Measurements from ENCODE around the gene GSE1.

GSE1 gene

GRCh38 chr16:85573045-85573695 is 40.0 kb upstream of the GSE1 start:
- no peak for DNase-seq
- in situ Hi-C loops (cut with HindIII; ENCODE audit: low pct_ligation_motif_present, low pct_unique_long_range_greater_than_20kb, low sequenced_read_pairs), result no loop called here

- DNase-seq, result no peak
- in situ Hi-C loops (cut with HindIII; ENCODE audit: low pct_ligation_motif_present, low pct_unique_long_range_greater_than_20kb, low sequenced_read_pairs), result no loop called here
These were observed 39.2 kb upstream of the GSE1 start for GRCh38 chr16:85573696-85574641.

GRCh38 chr16:85574672-85575475 is 38.2 kb upstream of the GSE1 start:
- DNase-seq, result no peak
- in situ Hi-C loops (cut with HindIII; ENCODE audit: low pct_ligation_motif_present, low pct_unique_long_range_greater_than_20kb, low sequenced_read_pairs), result no loop called here

DNA sequence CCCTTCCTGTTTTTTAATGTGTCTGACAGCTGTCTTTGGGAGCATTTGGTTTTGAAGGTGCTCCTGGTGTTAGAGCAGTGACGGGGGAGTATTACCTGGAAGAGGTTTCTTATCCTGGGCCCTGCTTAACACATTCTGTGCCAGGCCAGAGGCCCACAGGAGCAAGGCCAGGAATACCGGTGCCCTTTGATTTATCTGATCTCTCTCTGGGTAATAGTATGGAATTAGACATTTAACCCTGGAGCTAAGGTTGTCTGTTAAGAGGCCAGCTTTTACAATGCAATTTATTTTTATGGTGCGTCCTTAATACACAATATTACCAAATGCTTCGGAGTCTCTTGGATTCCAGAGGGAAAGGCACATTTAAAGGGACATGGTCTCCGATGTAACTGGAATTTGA is 37.2 kb upstream of the GSE1 start:
- DNase-seq, result no peak
- in situ Hi-C loops (cut with HindIII; ENCODE audit: low pct_ligation_motif_present, low pct_unique_long_range_greater_than_20kb, low sequenced_read_pairs), result no loop called here

GRCh38 chr16:85576944-85577343 is 36.2 kb upstream of the GSE1 start:
- DNase-seq, result no peak
- in situ Hi-C loops (cut with HindIII; ENCODE audit: low pct_ligation_motif_present, low pct_unique_long_range_greater_than_20kb, low sequenced_read_pairs), result no loop called here

DNA sequence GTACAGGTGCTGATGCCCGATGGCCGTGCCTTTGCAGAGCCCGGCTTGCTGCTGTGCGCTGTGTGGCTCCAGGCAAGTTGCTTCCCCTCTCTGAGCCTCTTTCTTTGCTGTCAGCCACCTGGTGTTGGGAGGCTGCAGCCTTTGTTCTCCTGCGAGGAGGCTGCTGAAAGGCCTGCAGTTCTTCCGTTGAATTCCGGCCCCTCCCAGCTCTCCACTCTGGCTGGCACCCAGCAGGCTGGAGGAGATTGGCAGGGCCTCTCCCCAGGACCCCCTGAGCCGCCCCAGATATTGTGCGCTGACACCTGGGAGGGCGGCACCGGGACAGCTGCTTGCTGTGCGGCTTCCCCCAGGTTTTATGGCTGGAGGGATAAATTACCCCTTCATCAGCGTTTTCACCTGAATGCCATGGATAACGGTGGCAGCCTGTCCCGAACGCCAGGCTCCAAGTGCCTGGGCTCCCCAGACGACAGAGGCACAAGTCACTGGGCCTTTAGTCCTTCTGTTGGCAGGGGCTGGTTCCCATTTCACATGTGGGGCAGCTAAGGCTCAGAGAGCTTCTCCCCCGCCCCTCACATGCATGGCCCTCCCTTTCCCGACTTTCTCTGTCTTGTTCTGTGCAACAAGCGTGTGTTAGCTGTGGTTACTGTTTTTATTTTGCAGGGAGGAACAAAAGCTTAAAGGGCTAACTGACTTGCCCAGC is 35.1 kb upstream of the GSE1 start:
- DNase-seq, result no peak
- in situ Hi-C loops (cut with HindIII; ENCODE audit: low pct_ligation_motif_present, low pct_unique_long_range_greater_than_20kb, low sequenced_read_pairs), result no loop called here

DNA sequence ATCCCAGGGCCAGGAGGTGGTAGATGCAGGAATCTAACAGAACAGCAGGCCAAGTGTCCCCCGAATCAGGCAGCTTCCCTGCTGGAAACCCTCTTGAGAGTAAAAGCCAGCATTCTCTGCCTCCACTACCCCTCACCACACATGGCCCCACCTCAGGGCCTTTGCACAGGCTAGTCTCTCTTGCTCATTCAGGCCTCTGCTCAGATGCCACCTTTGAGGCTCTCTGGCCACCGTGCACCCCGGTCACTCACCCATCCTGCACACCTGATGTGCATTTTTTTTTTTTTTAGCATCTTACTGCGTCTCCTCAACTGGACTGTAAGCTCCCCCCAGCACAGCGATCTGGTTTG is 34.5 kb upstream of the GSE1 start:
- in situ Hi-C loops (cut with HindIII; ENCODE audit: low pct_ligation_motif_present, low pct_unique_long_range_greater_than_20kb, low sequenced_read_pairs), result no loop called here
- DNase-seq, result no peak

DNA sequence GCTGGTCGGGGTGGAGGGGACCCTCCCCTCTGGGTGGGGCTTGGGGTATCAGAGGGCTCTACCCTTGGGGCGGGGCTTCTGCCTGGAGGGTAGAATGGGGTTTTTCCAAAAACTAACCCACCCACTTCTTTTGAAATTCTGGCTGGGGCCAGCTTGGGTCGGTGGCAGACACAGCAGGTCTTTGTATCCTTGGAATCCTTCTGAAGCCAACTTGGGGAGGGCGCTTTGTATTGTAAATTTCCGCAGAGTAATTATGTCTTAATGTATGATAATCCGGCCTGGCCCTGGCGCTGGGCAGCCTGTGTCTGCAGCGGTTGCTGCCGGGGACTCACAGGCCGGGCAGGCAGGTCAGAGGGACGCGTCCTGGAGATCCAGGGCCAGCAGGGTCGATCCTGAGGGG is 33.9 kb upstream of the GSE1 start:
- DNase-seq, result no peak
- in situ Hi-C loops (cut with HindIII; ENCODE audit: low pct_ligation_motif_present, low pct_unique_long_range_greater_than_20kb, low sequenced_read_pairs), result no loop called here

- no peak for DNase-seq
- in situ Hi-C loops (cut with HindIII; ENCODE audit: low pct_ligation_motif_present, low pct_unique_long_range_greater_than_20kb, low sequenced_read_pairs), result no loop called here
These were observed 33.1 kb upstream of the GSE1 start for GRCh38 chr16:85579923-85580580.

DNA sequence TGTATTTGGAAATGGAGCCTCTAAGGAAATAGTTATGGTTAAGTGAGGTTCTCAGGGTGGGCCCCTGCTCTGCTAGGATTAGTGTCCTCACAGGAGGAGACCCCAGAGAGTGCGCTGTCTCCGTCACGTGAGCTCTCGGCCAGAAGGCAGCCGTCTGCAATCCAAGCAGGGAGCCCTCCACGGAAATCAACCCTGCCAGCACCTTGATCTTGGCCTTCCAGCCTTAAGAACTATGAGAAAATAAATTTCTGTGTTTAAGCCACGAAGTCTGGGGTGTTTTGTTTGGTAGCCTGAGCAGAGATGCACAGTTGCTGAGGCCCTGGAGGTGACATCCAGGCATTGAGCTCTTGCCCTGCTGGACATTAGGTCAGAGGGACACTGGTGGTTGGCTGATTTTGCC is 32.4 kb upstream of the GSE1 start:
- DNase-seq, result no peak
- in situ Hi-C loops (cut with HindIII; ENCODE audit: low pct_ligation_motif_present, low pct_unique_long_range_greater_than_20kb, low sequenced_read_pairs), result no loop called here

- in situ Hi-C loops (cut with HindIII; ENCODE audit: low pct_ligation_motif_present, low pct_unique_long_range_greater_than_20kb, low sequenced_read_pairs), result no loop called here
- no peak for DNase-seq
These were observed 30.7 kb upstream of the GSE1 start for GRCh38 chr16:85582229-85582991.

DNA sequence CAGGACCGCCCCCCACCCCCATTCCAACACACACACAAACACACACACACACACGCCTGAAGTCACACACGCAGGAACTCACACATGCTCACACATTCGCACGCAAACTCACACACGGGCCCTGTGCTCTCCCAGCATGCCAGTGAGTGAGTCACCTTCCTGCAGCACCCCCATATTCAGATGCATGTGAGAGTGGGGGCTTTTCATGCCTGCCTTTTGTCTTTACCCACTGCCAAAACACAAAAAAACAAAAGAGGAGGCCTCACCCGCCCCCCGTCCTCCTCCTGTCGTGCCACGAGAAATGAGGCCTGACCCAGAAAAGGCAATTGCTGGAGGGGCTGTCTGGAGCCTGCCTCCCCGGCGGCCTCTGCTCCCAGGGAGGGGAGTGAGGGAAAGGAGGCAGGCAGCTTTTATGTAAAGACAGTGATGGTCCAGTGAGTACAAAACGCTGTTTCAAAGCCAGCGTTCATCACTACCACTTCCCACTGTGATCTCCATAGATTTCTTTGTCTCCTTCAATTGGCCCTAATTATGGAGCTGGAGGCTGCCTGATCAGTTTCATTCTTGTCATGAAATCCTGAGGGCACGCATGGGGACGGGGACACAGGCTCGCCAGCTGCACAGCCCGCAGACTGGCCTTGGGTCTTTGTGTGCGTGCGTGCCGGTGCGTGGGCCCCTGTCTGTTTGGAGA is 29.5 kb upstream of the GSE1 start:
- in situ Hi-C loops (cut with HindIII; ENCODE audit: low pct_ligation_motif_present, low pct_unique_long_range_greater_than_20kb, low sequenced_read_pairs), result no loop called here
- no peak for DNase-seq

- no peak for DNase-seq
- in situ Hi-C loops (cut with HindIII; ENCODE audit: low pct_ligation_motif_present, low pct_unique_long_range_greater_than_20kb, low sequenced_read_pairs), result no loop called here
These were observed 28.9 kb upstream of the GSE1 start for GRCh38 chr16:85584267-85584666.

DNA sequence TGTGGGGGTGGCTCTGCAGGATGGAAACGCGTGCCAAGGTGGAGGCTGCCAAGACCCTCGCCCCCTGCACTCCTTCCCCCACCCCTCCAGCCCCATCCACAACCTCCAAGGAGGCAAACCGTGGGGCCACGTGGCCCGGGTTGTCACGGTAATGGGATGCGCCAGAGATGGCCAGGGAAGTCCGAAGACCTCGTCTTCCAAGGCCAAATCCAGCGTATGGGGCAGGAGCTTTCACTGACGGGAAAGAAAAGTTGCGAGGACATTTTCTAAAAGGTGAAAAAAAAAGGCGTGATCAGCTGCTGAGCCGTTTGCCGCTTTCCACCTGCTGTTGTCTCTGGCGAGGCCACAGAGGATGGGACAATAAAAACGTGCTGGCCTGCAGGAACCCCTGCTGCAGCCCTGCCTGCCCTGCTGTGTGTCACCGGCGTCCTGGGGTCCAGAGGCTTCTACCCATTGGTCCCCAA is 28.3 kb upstream of the GSE1 start:
- in situ Hi-C loops (cut with HindIII; ENCODE audit: low pct_ligation_motif_present, low pct_unique_long_range_greater_than_20kb, low sequenced_read_pairs), result no loop called here
- no peak for DNase-seq

DNA sequence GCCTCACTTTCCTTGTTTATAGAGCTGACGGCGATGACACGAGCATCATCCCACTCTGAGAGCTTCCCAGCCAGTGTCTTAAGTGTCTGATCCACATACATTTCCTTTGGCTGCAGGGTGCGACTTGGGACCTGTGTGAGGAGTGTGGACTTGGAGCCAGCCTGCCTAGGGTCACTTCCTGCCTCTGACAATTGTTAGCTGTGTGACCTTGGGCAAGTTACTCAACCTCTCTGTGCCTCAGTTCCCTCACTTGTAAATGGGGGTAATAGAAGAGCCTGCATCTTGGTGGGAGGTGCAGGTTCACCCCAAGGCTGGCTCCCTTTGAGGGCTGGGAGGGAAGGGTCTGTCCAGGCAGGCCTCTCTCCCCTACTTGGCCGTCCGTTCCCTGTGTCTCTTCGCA is 27.4 kb upstream of the GSE1 start:
- DNase-seq, result no peak
- in situ Hi-C loops (cut with HindIII; ENCODE audit: low pct_ligation_motif_present, low pct_unique_long_range_greater_than_20kb, low sequenced_read_pairs), result no loop called here

DNA sequence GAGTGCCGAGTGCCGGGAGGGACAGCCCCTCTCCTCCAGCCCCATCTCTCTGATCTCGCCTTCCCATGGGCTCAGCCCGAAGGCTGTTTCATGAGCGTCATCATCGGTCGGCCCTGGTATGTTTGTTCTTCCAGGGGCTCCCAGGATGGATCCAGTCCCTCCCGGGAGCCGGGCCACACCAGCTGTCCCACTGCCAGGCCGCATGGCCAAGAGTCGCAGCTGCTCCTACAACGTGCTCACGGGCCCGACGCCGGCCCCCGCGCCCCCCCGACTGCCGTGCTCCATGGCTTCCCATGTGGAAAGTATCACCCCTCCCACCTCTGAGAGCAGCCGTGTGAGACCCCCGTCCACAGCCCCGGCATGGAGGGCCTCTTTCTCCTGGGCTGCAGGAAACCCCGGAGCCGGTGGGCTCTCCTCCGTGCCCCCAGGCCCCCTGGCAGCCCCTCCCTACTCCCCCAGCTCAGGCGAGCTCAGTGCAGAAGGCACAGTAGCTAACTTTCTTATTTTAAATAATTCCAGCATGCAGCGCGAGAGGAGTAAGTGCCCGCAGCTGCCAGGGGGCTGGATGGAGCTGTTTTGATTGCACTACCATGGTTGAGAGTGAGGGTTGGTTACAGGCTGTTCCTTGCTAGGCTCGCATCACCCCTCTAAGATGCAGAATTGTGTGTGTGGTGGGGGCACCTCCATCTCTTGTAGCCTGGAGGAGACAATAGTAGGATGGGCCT is 26.6 kb upstream of the GSE1 start:
- in situ Hi-C loops (cut with HindIII; ENCODE audit: low pct_ligation_motif_present, low pct_unique_long_range_greater_than_20kb, low sequenced_read_pairs), result no loop called here

More for the DNA sequence above, 26.6 kb upstream of the GSE1 start:
- no peak for DNase-seq

Data from ACHN (cell line).